Calu3 (cell line): ENCODE results near the gene FOXN3. TPM values are rescaled to one million over a fixed set of nuclear protein-coding genes. Genes with fewer than 3 reads are reported as not detected.

ENCODE experiments used
- BruUV-seq: library from RNA; stranded (reverse); fragments of 400-500 nt; replicated peaks from 2 replicates; lab custom pipeline; 2021; lab: Mats Ljungman, UMichigan
- CTCF ChIA-PET: fragments of 300-600 bp; sonication (Branson Sonifier 250); formaldehyde crosslinking; loops from one replicate; lab custom pipeline; 2022; ENCODE audit warnings: antibody characterized with exemption; lab: Charles Lee
- DNase-seq: peaks from one replicate; pipeline ENCODE4 v3.0.0; 2022
- H3K27ac Mint-ChIP-seq: one replicate; pipeline ENCODE4 v1.8.0; 2022; ENCODE audit warnings: mixed read lengths; ENCODE audit not compliant: unreplicated experiment
- H3K27me3 Mint-ChIP-seq: one replicate; pipeline ENCODE4 v1.8.0; 2022; ENCODE audit warnings: mixed read lengths; ENCODE audit not compliant: unreplicated experiment
- H3K36me3 Mint-ChIP-seq: one replicate; pipeline ENCODE4 v1.8.0; 2022; ENCODE audit warnings: mild to moderate bottlenecking, moderate library complexity, mixed read lengths; ENCODE audit not compliant: insufficient read depth, unreplicated experiment
- H3K4me1 Mint-ChIP-seq: one replicate; pipeline ENCODE4 v1.8.0; 2022; ENCODE audit warnings: mild to moderate bottlenecking, low read depth, mixed read lengths; ENCODE audit not compliant: unreplicated experiment
- H3K4me3 Mint-ChIP-seq: one replicate; pipeline ENCODE4 v1.8.0; 2022; ENCODE audit warnings: mild to moderate bottlenecking, low read depth, moderate library complexity, mixed read lengths; ENCODE audit not compliant: unreplicated experiment
- H3K9me3 Mint-ChIP-seq: one replicate; pipeline ENCODE4 v1.8.0; 2022; ENCODE audit warnings: low read depth, mixed read lengths; ENCODE audit not compliant: unreplicated experiment
- CTCF ChIP-seq: fragments of 200-600 bp; IDR thresholded peaks from one replicate; pipeline ENCODE4 v1.8.0; 2022; ENCODE audit warnings: antibody characterized with exemption; ENCODE audit not compliant: unreplicated experiment
- intact Hi-C: fragments of 100-400 bp; cut with micrococcal nuclease; formaldehyde crosslinking; loops from one replicate; pipeline ENCODE4 v1.10.0; 2022; ENCODE audit not compliant: unreplicated experiment
- total RNA-seq: library from RNA; stranded (reverse); gene quantifications from 2 replicates; pipeline ENCODE4 v1.2.3, GENCODE V29; 2022

FOXN3 gene
- total RNA-seq, 1 experiment from 2014 or later: 11.8 TPM

- H3K27me3 Mint-ChIP-seq: no peaks in the 10 kb centered on the region
- no peaks in the 10 kb centered on the region for H3K9me3 Mint-ChIP-seq
- DNase-seq: no peak
- no peak overlapping the region for H3K4me3 Mint-ChIP-seq
- CTCF ChIA-PET: no interaction called here
- TF ChIP-seq CTCF: no peak
- H3K27ac Mint-ChIP-seq: no peak overlapping the region
- peaks cover 5% of the 10 kb centered on the region for H3K36me3 Mint-ChIP-seq
- no peaks in the 10 kb centered on the region for H3K4me1 Mint-ChIP-seq
- intact Hi-C loops: no loop called here
- BruUV-seq: no TSS peak
These were observed 51.8 kb downstream of the FOXN3 start for GRCh38 chr14:89365061-89365801.

- CTCF ChIA-PET: no interaction called here
- no peak overlapping the region for H3K27ac Mint-ChIP-seq
- TF ChIP-seq CTCF: no peak
- no TSS peak for BruUV-seq
- intact Hi-C loops: no loop called here
- H3K27me3 Mint-ChIP-seq: no peaks in the 10 kb centered on the region
- H3K36me3 Mint-ChIP-seq: peaks cover 5% of the 10 kb centered on the region
- DNase-seq: no peak
- H3K4me3 Mint-ChIP-seq: no peak overlapping the region
- H3K4me1 Mint-ChIP-seq: no peaks in the 10 kb centered on the region
- no peaks in the 10 kb centered on the region for H3K9me3 Mint-ChIP-seq
These were observed 52.7 kb downstream of the FOXN3 start for GRCh38 chr14:89364316-89364715.

GRCh38 chr14:89360277-89360676 lies 56.8 kb downstream of the FOXN3 start:
- no peak for TF ChIP-seq CTCF
- BruUV-seq: no TSS peak
- DNase-seq: no peak
- no peak overlapping the region for H3K27ac Mint-ChIP-seq
- peaks cover 5% of the 10 kb centered on the region for H3K36me3 Mint-ChIP-seq
- no peaks in the 10 kb centered on the region for H3K9me3 Mint-ChIP-seq
- H3K4me3 Mint-ChIP-seq: no peak overlapping the region
- CTCF ChIA-PET: no interaction called here
- intact Hi-C loops: no loop called here
- H3K4me1 Mint-ChIP-seq: no peaks in the 10 kb centered on the region
- no peaks in the 10 kb centered on the region for H3K27me3 Mint-ChIP-seq

- Mint-ChIP-seq H3K27me3 (no peaks in the 10 kb centered on the region), H3K4me3 (no peak overlapping the region), H3K36me3 (peaks cover 5% of the 10 kb centered on the region), H3K27ac (no peak overlapping the region), H3K9me3 (no peaks in the 10 kb centered on the region), H3K4me1 (no peaks in the 10 kb centered on the region)
- DNase-seq: no peak
- intact Hi-C loops: no loop called here
- CTCF ChIA-PET: no interaction called here
- no TSS peak for BruUV-seq
- no peak for TF ChIP-seq CTCF
These were observed 57.4 kb downstream of the FOXN3 start for GRCh38 chr14:89359477-89360222.
